H1 (cell line): ENCODE results near the gene SH3RF3. TPM values are rescaled to one million over a fixed set of nuclear protein-coding genes. Genes with fewer than 3 reads are reported as not detected.
A peak's percentile ranks its signal among the peaks of the same experiment; 100 is the strongest.

Experiments
- CTCF ChIA-PET: fragments of 300-600 bp; sonication (Branson Sonifier 250); formaldehyde crosslinking; loops from one replicate; lab custom pipeline; 2021; ENCODE audit not compliant: partially characterized antibody; lab: Charles Lee
- POLR2A ChIA-PET: fragments of 300-600 bp; sonication (Branson Sonifier 250); formaldehyde crosslinking; loops from one replicate; lab custom pipeline; 2021; ENCODE audit warnings: inconsistent platforms; ENCODE audit not compliant: partially characterized antibody; lab: Charles Lee
- DNase-seq, 2 experiments: peaks; one replicate each; pipeline versions ENCODE4 v3.0.0 to v3.0.0-alpha.2; 2010 to 2022; ENCODE audit warnings: low spot score in 2 of 2, low read depth in 1 of 2, mixed read lengths in 1 of 2
- FAIRE-seq: peaks from 2 replicates; lab custom pipeline; 2011; peaks lifted over from hg19 to GRCh38; lab: Jason Lieb, UNC
- H2AFZ ChIP-seq: 2 replicates; pipeline ENCODE4 v1.8.1; 2012; ENCODE audit warnings: low read length, inconsistent platforms
- H2AK5ac ChIP-seq: 2 replicates; pipeline ENCODE4 v1.6.1; 2013; ENCODE audit warnings: low read depth, low read length
- H2BK120ac ChIP-seq: replicated peaks from 2 replicates; pipeline ENCODE3; 2013; ENCODE audit warnings: low read depth, low read length, inconsistent platforms
- H2BK12ac ChIP-seq: 2 replicates; pipeline ENCODE4 v1.6.1; 2013; ENCODE audit warnings: low read depth, low read length
- H2BK15ac ChIP-seq: 2 replicates; pipeline ENCODE4 v1.6.1; 2013; ENCODE audit warnings: low read length
- H2BK20ac ChIP-seq: 2 replicates; pipeline ENCODE4 v1.6.1; 2013; ENCODE audit warnings: low read length
- H2BK5ac ChIP-seq: 2 replicates; pipeline ENCODE4 v1.6.1; 2013; ENCODE audit warnings: low read depth, low read length
- H3K14ac ChIP-seq: 2 replicates; pipeline ENCODE4 v1.6.1; 2013; ENCODE audit warnings: inconsistent platforms; ENCODE audit not compliant: insufficient read length
- H3K18ac ChIP-seq: 2 replicates; pipeline ENCODE4 v1.6.1; 2013; ENCODE audit warnings: low read length; ENCODE audit errors: extremely low read depth
- H3K23ac ChIP-seq: 2 replicates; pipeline ENCODE4 v1.6.1; 2013; ENCODE audit warnings: inconsistent platforms; ENCODE audit not compliant: insufficient read length
- H3K23me2 ChIP-seq: 2 replicates; pipeline ENCODE4 v1.6.1; 2013; ENCODE audit warnings: low read depth, low read length
- H3K27ac ChIP-seq: 2 replicates; pipeline ENCODE4 v1.6.1; 2011; ENCODE audit warnings: low read depth, low read length, inconsistent platforms
- H3K27me3 ChIP-seq, 4 experiments: replicated peaks in 1 of 4; 1 replicate in 1 of 4; 2 replicates in 3 of 4; pipeline versions ENCODE4 v1.6.1 to v1.8.1; 2011 to 2013; ENCODE audit warnings: low read length in 3 of 4, mild to moderate bottlenecking in 3 of 4, inconsistent platforms in 2 of 4, mixed read lengths in 2 of 4, moderate library complexity in 1 of 4; ENCODE audit not compliant: control insufficient read depth in 3 of 4, insufficient read depth in 3 of 4; ENCODE audit errors: extremely low read depth in 1 of 4
- H3K36me3 ChIP-seq, 4 experiments: 2 replicates each; pipeline versions ENCODE4 v1.6.1 to v1.8.1; 2011 to 2013; ENCODE audit warnings: mild to moderate bottlenecking in 4 of 4, low read length in 3 of 4, moderate library complexity in 2 of 4, control low read depth in 1 of 4, inconsistent platforms in 1 of 4; ENCODE audit not compliant: insufficient read depth in 4 of 4, control insufficient read depth in 2 of 4
- H3K4ac ChIP-seq: replicated peaks from 2 replicates; pipeline ENCODE3; 2013; ENCODE audit warnings: low read length, low read depth, mixed read lengths, inconsistent platforms; ENCODE audit not compliant: insufficient read length
- H3K4me1 ChIP-seq, 4 experiments: replicated peaks in 1 of 4; 1 replicate in 1 of 4; 2 replicates in 3 of 4; pipeline versions ENCODE4 v1.6.1 to v1.8.1; 2011 to 2013; ENCODE audit warnings: low read length in 3 of 4, inconsistent platforms in 2 of 4, mixed read lengths in 1 of 4; ENCODE audit not compliant: insufficient read depth in 4 of 4, control insufficient read depth in 3 of 4
- H3K4me2 ChIP-seq, 2 experiments: 2 replicates each; pipeline versions ENCODE4 v1.6.1 to v1.8.1; 2011 to 2013; ENCODE audit warnings: low read depth in 2 of 2, low read length in 2 of 2, control low read depth in 1 of 2, inconsistent platforms in 1 of 2, mild to moderate bottlenecking in 1 of 2; ENCODE audit not compliant: insufficient read depth in 1 of 2
- H3K4me3 ChIP-seq, 4 experiments: fragments of 200-600, 300-600 bp in 1 of 4; sonication (generic), shearing (Covaris generic), sonication (Bioruptor Twin) in 1 of 4; 2 replicates each; pipeline versions ENCODE4 v1.5.1 to v1.8.1; 2011 to 2016; ENCODE audit warnings: low read length in 4 of 4, low read depth in 3 of 4, control low read depth in 2 of 4, inconsistent platforms in 2 of 4, mild to moderate bottlenecking in 2 of 4, mixed read lengths in 1 of 4, moderate library complexity in 1 of 4; ENCODE audit not compliant: insufficient read depth in 2 of 4; ENCODE audit errors: extremely low read depth in 1 of 4
- H3K56ac ChIP-seq: replicated peaks from 2 replicates; pipeline ENCODE3; 2013; ENCODE audit warnings: low read depth, mild to moderate bottlenecking, mixed read lengths, low read length, inconsistent platforms; ENCODE audit not compliant: insufficient read length
- H3K79me1 ChIP-seq: 2 replicates; pipeline ENCODE4 v1.6.1; 2013; ENCODE audit warnings: low read depth, low read length, control low read depth
- H3K79me2 ChIP-seq, 2 experiments: 2 replicates each; pipeline versions ENCODE4 v1.6.1 to v1.8.1; 2012 to 2013; ENCODE audit warnings: low read length in 2 of 2, mild to moderate bottlenecking in 2 of 2, inconsistent platforms in 1 of 2; ENCODE audit not compliant: insufficient read depth in 2 of 2, control insufficient read depth in 1 of 2
- H3K9ac ChIP-seq, 4 experiments: replicated peaks in 1 of 4; 1 replicate in 1 of 4; 2 replicates in 3 of 4; pipeline versions ENCODE4 v1.6.1 to v1.8.1; 2011 to 2013; ENCODE audit warnings: low read depth in 3 of 4, low read length in 3 of 4, control low read depth in 2 of 4, mild to moderate bottlenecking in 2 of 4, moderate library complexity in 2 of 4, inconsistent platforms in 1 of 4; ENCODE audit errors: extremely low read depth in 1 of 4
- H3K9me3 ChIP-seq, 2 experiments: 2 replicates each; pipeline versions ENCODE4 v1.6.1 to v1.8.1; 2012 to 2013; ENCODE audit warnings: mild to moderate bottlenecking in 2 of 2, moderate library complexity in 2 of 2, control low read depth in 1 of 2, inconsistent platforms in 1 of 2, low read depth in 1 of 2, low read length in 1 of 2, mixed read lengths in 1 of 2; ENCODE audit not compliant: insufficient read depth in 2 of 2
- H4K20me1 ChIP-seq, 2 experiments: replicated peaks in 1 of 2; 2 replicates each; pipeline versions ENCODE3 to v1.8.1; 2011 to 2013; ENCODE audit warnings: inconsistent platforms in 2 of 2, low read length in 2 of 2, mild to moderate bottlenecking in 1 of 2; ENCODE audit not compliant: insufficient read depth in 2 of 2, control insufficient read depth in 1 of 2
- H4K5ac ChIP-seq: 2 replicates; pipeline ENCODE4 v1.6.1; 2013; ENCODE audit warnings: low read length, low read depth, mixed read lengths, inconsistent platforms; ENCODE audit not compliant: insufficient read length
- H4K8ac ChIP-seq: 2 replicates; pipeline ENCODE4 v1.8.0; 2013; ENCODE audit warnings: mild to moderate bottlenecking, moderate library complexity, low read length, inconsistent platforms; ENCODE audit not compliant: insufficient read depth; ENCODE audit errors: extremely low read depth
- H4K91ac ChIP-seq: replicated peaks from 2 replicates; pipeline ENCODE3; 2013; ENCODE audit warnings: low read length, mixed read lengths, inconsistent platforms; ENCODE audit not compliant: insufficient read length
- E2F6 ChIP-seq: IDR thresholded peaks from 2 replicates; pipeline ENCODE4 v1.6.1; 2012; ENCODE audit warnings: inconsistent platforms
- TBP ChIP-seq: IDR thresholded peaks from 2 replicates; pipeline ENCODE4 v1.6.1; 2011; ENCODE audit warnings: low read depth, low read length, improper control_type of control experiment
- YY1 ChIP-seq: IDR thresholded peaks from 2 replicates; pipeline ENCODE4 v1.6.1; 2011; ENCODE audit warnings: low read depth, mild to moderate bottlenecking, low read length
- WGBS, 2 experiments: shearing (Covaris generic) in 1 of 2; methylation state at CpG; one replicate each; pipeline versions ENCODE4 v1.1.6 to v1.1.7; 2013 to 2015; ENCODE audit warnings: low lambda C conversion rate in 2 of 2, mixed read lengths in 2 of 2, inconsistent platforms in 1 of 2, low coverage in 1 of 2, missing lambda C conversion rate in 1 of 2; ENCODE audit not compliant: insufficient replicate concordance in 2 of 2, insufficient coverage in 1 of 2, insufficient read length in 1 of 2; ENCODE audit errors: extremely low coverage in 1 of 2, missing lambda C conversion rate in 1 of 2; 5-methylcytosine and 5-hydroxymethylcytosine counted together
- polyA plus RNA-seq, 7 experiments: library from polyadenylated mRNA; depleted of rRNA in 3 of 7; stranded (reverse) in 5 of 7; unstranded in 2 of 7; fragments of >200 nt in 5 of 7; fragments of 200-250 nt in 2 of 7; gene quantifications; 1 replicate in 5 of 7; 2 replicates in 1 of 7; 4 replicates in 1 of 7; pipeline versions ENCODE4 v1.2.1 to v1.2.3, GENCODE V29; 2011 to 2013; ENCODE audit warnings: missing spikeins in 2 of 7, mixed read lengths in 2 of 7
- total RNA-seq: library from RNA; stranded (reverse); fragmentation: NEBNext Ultra II Directional; extraction: Animal tissue kit (Norgen Biotek cat#: 25700); gene quantifications from 2 replicates; pipeline ENCODE4 v1.2.1, GENCODE V29; 2021

The SH3RF3 gene
- total and polyA plus RNA-seq, 2 of the 8 experiments (the other 6 are each of a cell fraction or from before 2014, with no cell fraction given), result 0.11 to 0.65 TPM

DNA sequence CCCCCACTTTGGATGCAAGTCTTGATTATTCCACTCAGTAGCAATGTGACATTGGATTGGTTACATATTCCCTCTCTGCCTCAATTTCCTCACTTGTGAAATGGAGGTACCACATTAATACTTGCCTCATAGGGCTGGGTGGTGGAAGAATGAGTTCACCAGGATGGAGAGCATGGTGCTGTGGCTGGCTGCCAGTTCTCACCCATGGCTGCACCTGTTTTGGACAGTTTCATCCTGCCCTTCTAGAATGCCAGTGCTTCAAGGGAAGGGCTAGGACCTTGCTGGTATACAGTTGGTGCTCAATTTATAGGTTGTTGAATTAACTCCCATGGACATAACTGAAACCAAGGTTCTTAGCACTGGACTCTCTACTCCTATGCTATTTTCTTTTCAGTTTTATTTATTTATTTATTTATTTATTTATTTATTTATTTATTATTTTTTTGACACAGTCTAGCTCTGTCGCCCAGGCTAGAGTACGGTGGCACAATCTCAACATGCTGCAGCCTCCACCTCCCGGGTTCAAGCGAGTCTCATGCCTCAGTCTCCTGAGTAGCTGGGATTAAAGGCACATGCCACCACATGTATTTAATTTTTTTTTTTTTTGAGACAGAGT lies 5.3 kb upstream of the SH3RF3 start:
- no peak overlapping the region for H3K14ac ChIP-seq
- CTCF ChIA-PET, result interaction anchor here (0.7 to 0.9 kb wide), 2 partner anchors 66 to 387 kb away, joined by 3 read pairs; no protein-coding TSS in a partner anchor
- H3K79me1 ChIP-seq, result no peaks in the 10 kb centered on the region
- H3K56ac ChIP-seq, result no peak overlapping the region
- DNase-seq (peak in 1 of 2 experiments; percentile 8), FAIRE-seq (no peak)
- WGBS, 2 experiments, result 92% methylated on average over 4 of the region's 4 CpGs; no CpG with 5 or more reads in 1 of the 2 experiments
- no peak overlapping the region for H3K4me2 ChIP-seq
- no peak overlapping the region for H3K9ac ChIP-seq
- H2AFZ ChIP-seq, result no peak overlapping the region
- no peak overlapping the region for H4K5ac ChIP-seq
- no peak overlapping the region for H2BK20ac ChIP-seq
- peaks cover 0 to 7% (median 3%) of the 10 kb centered on the region in 4 experiments; a peak in 5 of 7 replicates for H3K4me1 ChIP-seq
- H3K23ac ChIP-seq, result no peak overlapping the region
- H2BK120ac ChIP-seq, result no peak overlapping the region
- H3K27me3 ChIP-seq, result peaks cover 2 to 15% (median 8%) of the 10 kb centered on the region in 4 experiments; a peak in 6 of 7 replicates
- TF ChIP-seq YY1, result no peak
- TF ChIP-seq TBP, result no peak
- no peak for TF ChIP-seq E2F6
- TF ChIP-seq, all 59 proteins: peak for 0
- Histone ChIP-seq H4K20me1 (no peaks in the 10 kb centered on the region), H3K4me3 (no peak overlapping the region), H3K36me3 (no peaks in the 10 kb centered on the region), H4K91ac (no peak overlapping the region), H2BK12ac (no peak overlapping the region), H2BK5ac (no peak overlapping the region), H4K8ac (no peak overlapping the region), H3K23me2 (peaks cover 6% of the 10 kb centered on the region; the same call in 1 of the 2 replicates), H3K18ac (no peak overlapping the region), H3K4ac (no peak overlapping the region), H2AK5ac (no peak overlapping the region), H2BK15ac (no peak overlapping the region), H3K79me2 (no peaks in the 10 kb centered on the region), H3K27ac (no peak overlapping the region), H3K9me3 (no peaks in the 10 kb centered on the region)
- POLR2A ChIA-PET, result no interaction called here
